ENCODE measurements around the gene TBC1D2. TPM values are rescaled to one million over a fixed set of nuclear protein-coding genes. Genes with fewer than 3 reads are reported as not detected.

The TBC1D2 gene
- total and polyA plus RNA-seq, 10 of the 15 experiments (the other 5 are each of a cell fraction or from before 2014, with no cell fraction given) = 0.04 to 1.6 (median 1.1) TPM

GRCh38 chr9:98232926-98233325, 22.5 kb downstream of the TBC1D2 start:
- no peak overlapping the region for H2AFZ ChIP-seq (ENCODE audit: control insufficient read depth, low read depth, low read length)
- no peak for ATAC-seq
- no peak overlapping the region for H3K4me2 ChIP-seq (ENCODE audit: control insufficient read depth, insufficient read depth)
- WGBS (ENCODE audit: insufficient coverage, insufficient replicate concordance, low lambda C conversion rate, missing lambda C conversion rate) = 66% methylated on average over 5 of the region's 5 CpGs
- H3K4me1 ChIP-seq (ENCODE audit: control insufficient read depth, insufficient read depth, low read length) = peaks cover 7% of the 10 kb centered on the region; the same call in 1 of the 2 replicates
- H3K4me3 ChIP-seq = no peak overlapping the region
- ChIA-PET POLR2A (no interaction called here), RAD21 (ENCODE audit: unreplicated experiment) (no interaction called here), CTCF (interaction anchor here (1.0 kb wide), 1 partner anchor 9 kb away, joined by 3 read pairs; no protein-coding TSS in a partner anchor), SMC1A (ENCODE audit: uncharacterized antibody, unreplicated experiment) (no interaction called here)
- in situ Hi-C loops (cut with MboI) (no loop called here), intact Hi-C loops (cut with micrococcal nuclease; ENCODE audit: unreplicated experiment) (no loop called here)
- no peak overlapping the region for H3K27ac ChIP-seq (ENCODE audit: control insufficient read depth, insufficient read depth)
- no TSS peak for BruUV-seq (replicated peaks)
- no peaks in the 10 kb centered on the region for H4K20me1 ChIP-seq (ENCODE audit: control insufficient read depth, insufficient read depth)
- DNase-seq (ENCODE audit: low read depth, low spot score) = no peak
- no peaks in the 10 kb centered on the region for H3K36me3 ChIP-seq (ENCODE audit: control insufficient read depth in 2 of 2, insufficient read depth in 2 of 2, low read length in 1 of 2)
- TF ChIP-seq CHD2 (IDR thresholded peaks at IDR 0.05; ENCODE audit: borderline replicate concordance, low read depth, low read length) (no peak), FOS (IDR thresholded peaks at IDR 0.05; ENCODE audit: borderline replicate concordance, extremely low read depth, insufficient read length) (no peak), SMARCA5 (IDR thresholded peaks at IDR 0.05) (no peak), SUPT20H (IDR thresholded peaks at IDR 0.05; ENCODE audit: borderline replicate concordance, control insufficient read depth, low read depth, low read length) (no peak), BCL11A (IDR thresholded peaks at IDR 0.05; ENCODE audit: low read depth, low read length) (no peak), ETV6 (conservative IDR thresholded peaks at IDR 0.05 in 1 of 2, IDR thresholded peaks at IDR 0.05 in 1 of 2; ENCODE audit: borderline replicate concordance in 1 of 2, low read depth in 1 of 2) (no peak), NR2F1 (conservative IDR thresholded peaks at IDR 0.05) (no peak), NFYA (IDR thresholded peaks at IDR 0.05; ENCODE audit: borderline replicate concordance, low read depth, low read length) (no peak), TBL1XR1 (IDR thresholded peaks at IDR 0.05; ENCODE audit: low read depth, low read length) (no peak), SREBF2 (IDR thresholded peaks at IDR 0.05; ENCODE audit: low read length) (no peak), USF2 (IDR thresholded peaks at IDR 0.05; ENCODE audit: borderline replicate concordance, low read depth, low read length) (no peak), PAX8 (IDR thresholded peaks at IDR 0.05) (no peak), MEF2B (IDR thresholded peaks at IDR 0.05; ENCODE audit: partially characterized antibody, poor library complexity, severe bottlenecking) (no peak), CBX5 (IDR thresholded peaks at IDR 0.05; ENCODE audit: low read depth) (no peak), YBX1 (IDR thresholded peaks at IDR 0.05) (no peak), BHLHE40 (IDR thresholded peaks at IDR 0.05; ENCODE audit: borderline replicate concordance in 1 of 2, low read depth in 2 of 2, low read length in 1 of 2) (no peak), GABPA (IDR thresholded peaks at IDR 0.05; ENCODE audit: low read depth) (no peak)
- TF ChIP-seq, protein P1, sequence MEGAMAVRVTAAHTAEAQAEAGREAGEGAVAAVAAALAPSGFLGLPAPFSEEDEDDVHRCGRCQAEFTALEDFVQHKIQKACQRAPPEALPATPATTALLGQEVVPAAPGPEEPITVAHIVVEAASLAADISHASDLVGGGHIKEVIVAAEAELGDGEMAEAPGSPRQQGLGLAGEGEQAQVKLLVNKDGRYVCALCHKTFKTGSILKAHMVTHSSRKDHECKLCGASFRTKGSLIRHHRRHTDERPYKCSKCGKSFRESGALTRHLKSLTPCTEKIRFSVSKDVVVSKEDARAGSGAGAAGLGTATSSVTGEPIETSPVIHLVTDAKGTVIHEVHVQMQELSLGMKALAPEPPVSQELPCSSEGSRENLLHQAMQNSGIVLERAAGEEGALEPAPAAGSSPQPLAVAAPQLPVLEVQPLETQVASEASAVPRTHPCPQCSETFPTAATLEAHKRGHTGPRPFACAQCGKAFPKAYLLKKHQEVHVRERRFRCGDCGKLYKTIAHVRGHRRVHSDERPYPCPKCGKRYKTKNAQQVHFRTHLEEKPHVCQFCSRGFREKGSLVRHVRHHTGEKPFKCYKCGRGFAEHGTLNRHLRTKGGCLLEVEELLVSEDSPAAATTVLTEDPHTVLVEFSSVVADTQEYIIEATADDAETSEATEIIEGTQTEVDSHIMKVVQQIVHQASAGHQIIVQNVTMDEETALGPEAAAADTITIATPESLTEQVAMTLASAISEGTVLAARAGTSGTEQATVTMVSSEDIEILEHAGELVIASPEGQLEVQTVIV (IDR thresholded peaks at IDR 0.05; ENCODE audit: borderline replicate concordance, partially characterized antibody) = no peak
- TF ChIP-seq, protein P2, sequence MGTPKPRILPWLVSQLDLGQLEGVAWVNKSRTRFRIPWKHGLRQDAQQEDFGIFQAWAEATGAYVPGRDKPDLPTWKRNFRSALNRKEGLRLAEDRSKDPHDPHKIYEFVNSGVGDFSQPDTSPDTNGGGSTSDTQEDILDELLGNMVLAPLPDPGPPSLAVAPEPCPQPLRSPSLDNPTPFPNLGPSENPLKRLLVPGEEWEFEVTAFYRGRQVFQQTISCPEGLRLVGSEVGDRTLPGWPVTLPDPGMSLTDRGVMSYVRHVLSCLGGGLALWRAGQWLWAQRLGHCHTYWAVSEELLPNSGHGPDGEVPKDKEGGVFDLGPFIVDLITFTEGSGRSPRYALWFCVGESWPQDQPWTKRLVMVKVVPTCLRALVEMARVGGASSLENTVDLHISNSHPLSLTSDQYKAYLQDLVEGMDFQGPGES (IDR thresholded peaks at IDR 0.05) = no peak
- TF ChIP-seq, protein P3, sequence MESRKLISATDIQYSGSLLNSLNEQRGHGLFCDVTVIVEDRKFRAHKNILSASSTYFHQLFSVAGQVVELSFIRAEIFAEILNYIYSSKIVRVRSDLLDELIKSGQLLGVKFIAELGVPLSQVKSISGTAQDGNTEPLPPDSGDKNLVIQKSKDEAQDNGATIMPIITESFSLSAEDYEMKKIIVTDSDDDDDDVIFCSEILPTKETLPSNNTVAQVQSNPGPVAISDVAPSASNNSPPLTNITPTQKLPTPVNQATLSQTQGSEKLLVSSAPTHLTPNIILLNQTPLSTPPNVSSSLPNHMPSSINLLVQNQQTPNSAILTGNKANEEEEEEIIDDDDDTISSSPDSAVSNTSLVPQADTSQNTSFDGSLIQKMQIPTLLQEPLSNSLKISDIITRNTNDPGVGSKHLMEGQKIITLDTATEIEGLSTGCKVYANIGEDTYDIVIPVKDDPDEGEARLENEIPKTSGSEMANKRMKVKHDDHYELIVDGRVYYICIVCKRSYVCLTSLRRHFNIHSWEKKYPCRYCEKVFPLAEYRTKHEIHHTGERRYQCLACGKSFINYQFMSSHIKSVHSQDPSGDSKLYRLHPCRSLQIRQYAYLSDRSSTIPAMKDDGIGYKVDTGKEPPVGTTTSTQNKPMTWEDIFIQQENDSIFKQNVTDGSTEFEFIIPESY (IDR thresholded peaks at IDR 0.05) = no peak
- no peak for FAIRE-seq
- no peaks in the 10 kb centered on the region for H3K27me3 ChIP-seq (replicated peaks in 1 of 2; ENCODE audit: control insufficient read depth in 2 of 2, insufficient read depth in 2 of 2, low read length in 1 of 2)
- H3K9me3 ChIP-seq (replicated peaks; ENCODE audit: control insufficient read depth, insufficient read depth, low read length) = no peaks in the 10 kb centered on the region
- no peak overlapping the region for H3K9ac ChIP-seq (ENCODE audit: control insufficient read depth, insufficient read depth, low read length)
- no peaks in the 10 kb centered on the region for H3K79me2 ChIP-seq (ENCODE audit: control insufficient read depth, insufficient read depth, low read length)
